NOMO-1 treated with dmso at 0.1 percent for 144 hours (cell line): Measurements from ENCODE around the gene SAP130.
"Not testable (repeated sequence)": the region's sequence is repeated elsewhere in the genome, so short reads cannot be mapped to it uniquely, and the experiment has no call there.

Experiments used
- DNase-seq: peaks from one replicate; lab custom pipeline; 2025; ENCODE audit not compliant: unreplicated experiment; lab: John Stamatoyannopoulos, UW

Gene SAP130

DNA sequence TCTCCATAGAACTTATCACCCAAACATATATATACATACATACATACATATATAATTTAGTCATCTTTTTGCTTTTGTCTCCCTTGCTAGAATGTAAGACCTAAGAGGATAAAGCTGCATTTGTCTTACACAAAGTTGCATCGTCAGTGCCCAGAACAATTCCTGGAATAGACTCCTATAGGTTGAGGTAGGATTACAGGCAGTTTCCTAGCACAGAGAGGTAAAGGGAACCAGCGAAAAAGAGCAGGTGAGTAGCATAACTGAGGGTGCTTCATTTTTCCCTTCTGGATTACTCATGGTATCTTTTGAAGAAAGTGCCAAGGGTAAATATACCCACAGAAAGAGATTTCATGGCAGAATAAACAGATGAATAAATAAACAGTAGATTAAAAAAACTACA, 74.0 kb downstream of the SAP130 start:
- no peak for DNase-seq

DNA sequence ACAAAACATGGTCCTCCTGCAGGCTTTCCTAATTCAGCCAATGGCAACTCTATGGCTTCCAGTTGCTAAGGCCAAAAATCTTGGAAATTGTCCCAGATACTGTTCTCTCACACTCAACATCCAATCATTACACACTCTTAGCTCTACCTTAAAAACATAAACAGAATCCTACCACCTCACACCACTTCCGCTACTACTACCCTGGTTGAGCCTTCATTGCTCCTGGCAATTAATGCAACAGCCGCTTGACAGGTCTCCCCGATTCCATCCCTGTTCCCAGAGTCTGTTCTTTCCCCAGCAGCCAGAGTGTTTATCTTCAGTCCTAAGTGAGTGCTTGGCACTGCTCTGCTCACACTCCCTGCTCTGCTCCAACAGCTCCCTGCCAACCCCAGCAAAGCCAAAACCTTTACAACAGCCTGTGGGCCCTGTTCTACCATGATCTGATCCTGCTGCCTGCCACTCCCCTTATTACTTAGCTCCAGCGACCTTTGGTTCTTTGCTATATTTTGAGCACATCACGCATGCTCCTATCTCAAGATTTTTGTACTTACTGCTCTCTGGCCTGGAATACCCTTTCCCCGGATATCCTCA, 74.6 kb downstream of the SAP130 start:
- DNase-seq, result no peak

DNA sequence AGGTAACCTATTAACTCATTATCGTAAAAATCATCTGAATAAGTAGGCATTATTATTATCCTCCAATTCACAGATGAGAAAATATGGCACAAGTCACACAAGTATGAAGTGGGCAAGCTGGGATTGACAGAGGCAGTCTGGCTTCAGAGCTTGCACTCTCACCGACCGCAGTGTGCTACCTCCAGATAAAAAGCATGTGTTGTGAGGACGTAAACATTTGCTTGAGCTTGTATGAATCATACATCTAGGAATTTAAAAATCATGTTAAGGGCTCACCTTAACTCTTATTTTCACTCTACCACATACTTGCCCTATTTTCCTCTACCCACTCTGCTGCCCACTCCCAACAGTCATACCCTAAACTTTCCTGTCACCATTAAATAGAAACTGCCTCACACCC, 76.8 kb downstream of the SAP130 start:
- no peak for DNase-seq

DNA sequence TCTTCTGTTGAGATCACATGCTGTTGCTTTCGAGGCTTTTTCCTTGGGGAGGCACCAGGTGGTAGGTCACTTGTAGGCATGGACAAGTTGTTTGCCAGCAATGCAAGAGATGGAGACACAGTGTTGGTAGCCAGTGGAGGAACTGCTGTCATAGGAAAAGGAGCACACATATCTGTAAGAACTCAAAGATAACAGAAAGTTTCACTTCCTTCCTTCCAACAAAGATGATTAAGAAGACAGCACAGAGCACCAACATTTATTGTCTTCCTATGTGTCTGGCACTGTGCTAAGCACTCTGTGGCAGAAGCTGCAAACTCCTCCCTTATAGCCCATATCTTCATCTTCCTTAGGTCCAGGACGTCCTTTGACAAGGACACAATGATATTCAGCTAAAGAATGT, 77.6 kb downstream of the SAP130 start:
- no peak for DNase-seq

DNA sequence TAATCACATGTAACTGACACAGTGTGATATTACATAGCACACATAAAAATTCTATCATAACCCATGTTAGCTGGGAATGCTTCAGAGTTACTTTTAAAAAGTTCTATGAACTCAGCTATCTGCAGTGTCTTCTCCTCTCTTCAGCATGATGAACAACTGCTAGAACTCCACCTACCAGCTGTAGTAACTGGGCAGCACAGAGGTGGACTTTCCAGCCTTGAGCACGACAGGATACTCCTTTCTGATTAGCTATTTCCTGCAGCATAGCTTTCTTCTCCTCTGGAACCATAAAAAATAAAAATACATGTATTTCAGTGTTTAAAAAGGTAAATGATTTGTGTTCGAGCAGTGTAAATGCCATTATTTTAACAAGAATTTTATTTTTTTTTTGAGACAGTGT, 82.6 kb downstream of the SAP130 start:
- no peak for DNase-seq

DNA sequence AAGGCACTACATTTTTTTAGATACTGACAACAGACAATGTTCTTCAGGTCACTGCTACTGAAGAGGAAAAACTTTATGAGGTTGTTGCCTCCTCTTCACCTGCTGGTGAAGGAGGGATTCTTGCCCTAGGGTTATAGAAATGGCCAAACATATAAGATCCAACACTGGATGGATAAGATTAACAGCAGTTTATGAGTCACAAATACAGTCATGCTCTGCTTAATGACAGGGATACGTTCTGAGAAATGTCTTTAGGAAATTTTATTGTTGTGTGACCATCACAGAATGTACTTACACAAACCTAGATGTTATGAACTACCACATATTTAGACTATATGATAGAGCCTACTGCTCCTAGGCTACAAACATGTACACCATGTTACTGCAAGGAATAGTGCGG, 84.7 kb downstream of the SAP130 start:
- DNase-seq, result no peak

DNA sequence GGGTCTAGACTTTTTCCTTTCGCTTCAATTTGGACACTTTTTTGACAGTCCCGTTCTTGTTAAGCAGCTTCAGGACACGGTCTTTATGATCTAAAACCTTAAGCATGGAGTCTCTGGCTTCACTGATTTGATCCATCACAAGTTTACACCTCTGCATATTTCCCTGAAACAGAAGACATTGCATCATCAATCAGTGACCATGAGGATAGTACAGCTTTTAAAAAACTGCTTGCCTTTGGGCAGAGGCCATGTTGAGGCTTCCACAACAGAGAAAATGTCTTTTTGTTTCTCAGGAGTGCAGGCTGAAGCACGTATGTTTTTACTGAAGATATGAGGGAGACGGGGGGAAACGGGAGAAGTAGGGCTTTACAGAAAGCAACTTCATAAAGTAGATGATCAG, 85.9 kb downstream of the SAP130 start:
- DNase-seq, result no peak

DNA sequence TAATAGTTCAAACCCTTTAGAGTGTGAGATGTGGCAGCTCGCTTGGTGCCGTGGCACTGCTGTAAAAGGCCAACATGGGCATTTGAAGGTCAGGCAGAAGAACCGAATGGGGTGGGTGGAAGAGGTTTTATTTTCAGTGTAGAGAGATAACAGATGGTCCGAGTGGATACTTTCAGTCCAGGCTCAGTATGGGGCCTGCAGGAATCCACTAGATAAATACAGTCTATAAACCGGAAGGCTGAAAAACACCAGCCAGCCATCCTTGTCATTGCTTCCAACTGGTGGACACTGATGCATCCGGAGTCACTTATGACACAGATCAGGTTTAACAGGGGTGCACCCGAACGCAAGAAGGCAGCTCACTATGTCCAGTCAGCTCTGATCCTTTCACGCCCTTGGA, 86.4 kb downstream of the SAP130 start:
- no peak for DNase-seq

DNA sequence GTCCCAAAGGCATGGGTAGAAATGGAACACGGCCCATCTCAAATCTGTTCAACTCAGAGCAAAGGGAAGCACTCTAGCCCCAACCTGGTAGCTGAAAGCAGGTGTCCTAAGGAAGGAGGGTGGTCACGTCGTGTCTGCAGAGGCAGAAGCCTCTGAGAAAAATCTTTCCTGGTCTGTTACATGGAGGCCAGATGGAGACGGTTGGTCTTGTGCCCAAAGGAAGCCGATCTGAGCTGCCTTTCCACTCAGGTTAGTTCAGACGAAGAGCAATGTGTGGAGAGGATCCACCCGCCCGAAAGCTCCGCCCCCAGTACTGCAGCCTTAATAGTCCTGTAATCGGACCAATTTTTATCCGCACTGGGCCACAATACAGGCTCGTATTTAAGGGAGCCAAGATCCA, 87.2 kb downstream of the SAP130 start:
- no peak for DNase-seq

DNA sequence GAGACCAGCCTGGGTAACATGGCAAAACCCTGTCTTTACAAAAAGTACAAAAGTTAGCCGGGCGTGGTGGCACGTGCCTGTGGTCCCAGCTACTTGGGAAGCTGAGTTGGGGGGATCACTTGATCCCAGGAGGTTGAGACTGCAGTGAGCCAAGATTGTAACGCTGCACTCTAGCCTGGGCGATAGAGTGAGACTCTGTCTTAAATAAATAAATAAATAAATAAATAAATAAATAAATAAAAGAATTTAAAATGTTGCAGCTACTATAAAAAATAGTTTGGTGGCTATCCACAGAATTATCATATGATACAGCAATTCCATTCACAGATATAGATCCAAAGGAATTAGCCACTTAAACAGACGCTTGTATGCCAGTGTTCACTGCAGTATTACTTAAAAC, 92.5 kb downstream of the SAP130 start:
- DNase-seq, result no peak

DNA sequence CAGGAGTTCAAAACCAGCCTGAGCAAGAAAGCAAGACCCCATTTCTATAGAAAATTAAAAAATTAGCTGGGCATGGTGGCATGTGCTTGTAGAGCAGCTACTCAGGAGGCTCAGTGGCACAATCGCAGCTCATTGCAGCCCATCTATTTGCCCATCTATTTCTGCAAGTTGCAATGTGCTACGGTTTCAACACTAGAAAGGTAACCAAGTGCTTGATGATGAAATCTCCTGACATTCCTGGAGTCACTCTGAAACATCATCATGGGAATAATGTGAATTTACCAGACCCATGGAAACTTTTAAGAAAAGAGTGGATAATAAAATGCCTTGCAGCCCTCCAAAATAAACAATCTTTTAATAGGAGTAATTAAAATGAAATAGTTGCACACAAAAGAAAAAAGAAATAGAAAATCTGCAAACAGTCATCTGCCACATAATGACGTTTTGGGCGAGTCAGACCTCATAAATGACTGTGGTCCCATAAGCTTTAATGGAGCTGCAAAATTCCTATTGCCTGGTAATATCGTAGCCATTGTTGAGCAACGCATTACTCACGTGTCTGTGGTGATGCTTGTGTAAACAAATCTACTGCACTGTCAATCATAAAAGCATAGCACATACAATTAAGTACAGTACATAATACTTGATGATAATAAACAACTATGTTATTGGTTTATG, 95.5 kb downstream of the SAP130 start:
- no peak for DNase-seq

DNA sequence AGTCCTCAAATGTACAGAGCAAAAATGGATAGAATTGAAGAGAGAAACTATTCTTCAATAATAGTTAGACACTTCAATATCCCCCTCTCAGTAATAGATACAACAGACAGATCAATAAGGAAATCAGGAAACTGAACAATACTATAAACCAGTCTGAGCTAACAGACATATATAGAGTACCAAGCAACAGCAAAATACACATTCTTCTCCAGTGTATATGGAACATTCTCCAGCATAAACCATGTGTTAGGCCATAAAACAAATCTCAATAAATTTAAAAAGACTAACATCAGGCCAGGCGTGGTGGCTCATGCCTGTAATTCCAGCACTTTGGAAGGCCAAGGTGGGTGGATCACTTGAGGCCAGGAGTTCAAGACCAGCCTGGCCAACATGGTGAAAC, 98.4 kb downstream of the SAP130 start:
- no peak for DNase-seq

DNA sequence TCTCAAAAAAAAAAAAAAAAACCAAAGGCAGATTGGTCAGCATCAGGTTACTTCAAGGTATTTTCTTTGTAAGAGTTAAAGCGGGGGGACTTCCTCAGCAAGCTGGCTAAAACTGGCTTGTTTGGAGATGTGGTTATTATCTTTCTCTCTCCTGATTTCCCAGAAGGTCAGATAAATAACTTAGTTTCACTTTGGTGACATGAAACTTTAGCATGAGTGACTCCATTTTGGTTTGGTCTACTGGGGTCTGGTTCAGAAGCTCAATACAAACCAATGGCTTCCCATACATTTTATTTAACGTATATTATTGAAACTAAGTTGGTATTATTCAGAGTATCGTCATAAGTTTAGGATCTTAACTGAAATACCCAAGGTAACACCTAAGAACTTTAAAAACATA, 100.5 kb downstream of the SAP130 start:
- no peak for DNase-seq

DNA sequence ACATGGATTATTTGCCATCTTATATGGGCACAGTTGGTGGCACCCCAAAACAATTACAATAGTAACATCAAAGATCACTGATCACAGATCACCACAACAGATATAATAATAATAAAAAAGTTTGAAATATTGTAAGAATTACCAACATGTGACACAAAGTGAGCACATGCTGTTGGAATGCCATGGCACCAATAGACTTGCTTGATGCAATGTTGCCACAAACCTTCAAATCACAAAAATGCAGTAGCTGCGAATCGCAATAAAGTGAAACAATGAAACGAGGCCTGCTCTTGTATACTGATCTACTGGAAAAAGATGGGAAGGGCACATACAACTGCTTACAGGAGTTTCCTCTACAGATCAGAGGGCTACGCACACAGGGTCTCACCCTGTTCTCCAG, 109.9 kb downstream of the SAP130 start:
- no peak for DNase-seq

DNA sequence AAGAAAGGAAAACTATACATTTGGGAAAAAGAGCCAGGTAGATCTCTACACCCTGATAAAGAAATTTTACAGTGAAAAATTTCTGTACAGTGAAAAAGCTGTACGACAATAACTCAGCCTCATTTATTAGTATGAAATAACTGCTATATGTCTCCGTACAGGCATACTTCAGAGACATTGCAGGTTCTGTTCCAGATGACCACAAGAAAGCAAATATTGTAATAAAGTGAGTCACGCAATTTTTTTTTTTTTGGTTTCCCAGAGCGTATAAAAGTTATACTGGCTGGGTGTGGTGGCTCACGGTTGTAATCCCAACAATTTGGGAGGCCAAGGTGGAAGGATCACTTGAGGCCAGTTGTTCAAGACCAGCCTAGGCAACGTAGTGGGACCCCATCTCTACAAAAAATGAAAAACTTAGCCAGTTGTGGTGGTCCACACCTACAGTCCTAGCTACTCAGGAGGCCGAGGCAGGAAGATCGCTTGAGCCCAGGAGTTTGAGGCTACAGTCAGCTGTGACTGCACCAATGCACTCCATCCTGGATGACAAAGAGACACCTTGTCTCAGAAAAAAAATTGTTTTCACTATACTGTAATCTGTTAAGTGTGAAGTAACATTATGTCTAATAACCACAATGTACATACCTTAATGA, 113.9 kb downstream of the SAP130 start:
- DNase-seq, result no peak

DNA sequence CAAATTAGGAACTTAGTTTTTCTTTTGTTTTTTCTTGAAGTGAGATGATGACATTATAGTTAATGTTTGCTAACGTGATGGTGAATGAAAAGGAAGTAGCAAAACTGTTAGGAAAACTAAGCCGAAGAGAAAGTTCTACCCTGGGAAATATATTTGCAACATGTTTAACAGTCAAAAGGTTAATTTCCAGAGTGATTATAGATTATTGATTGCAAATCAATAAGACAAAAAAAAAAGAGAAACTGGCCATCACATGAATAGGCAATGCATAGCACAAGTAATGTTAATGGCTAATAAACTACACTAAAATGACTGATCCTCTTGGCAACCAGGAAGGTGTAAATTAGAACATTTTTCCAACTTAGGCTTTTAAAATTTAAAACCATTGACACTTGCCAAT, 116.1 kb downstream of the SAP130 start:
- no peak for DNase-seq

DNA sequence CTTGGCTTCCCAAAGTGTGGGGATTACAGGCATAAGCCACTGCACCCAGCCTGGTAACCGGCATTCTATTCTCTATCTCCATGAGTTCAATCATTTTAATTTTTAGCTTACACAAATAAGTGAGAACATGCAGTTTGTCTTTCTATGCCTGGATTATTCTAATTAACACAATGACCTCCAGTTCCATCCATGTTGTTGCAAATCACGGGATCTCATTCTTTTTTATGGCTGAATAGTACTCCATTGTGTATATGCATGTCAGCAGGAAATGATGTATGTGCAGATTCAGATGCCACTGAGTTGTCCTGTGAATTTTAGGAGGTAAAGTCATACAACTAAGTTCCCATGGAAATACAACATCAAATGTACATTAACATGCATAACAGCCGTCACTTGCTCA, 117.4 kb downstream of the SAP130 start:
- no peak for DNase-seq

DNA sequence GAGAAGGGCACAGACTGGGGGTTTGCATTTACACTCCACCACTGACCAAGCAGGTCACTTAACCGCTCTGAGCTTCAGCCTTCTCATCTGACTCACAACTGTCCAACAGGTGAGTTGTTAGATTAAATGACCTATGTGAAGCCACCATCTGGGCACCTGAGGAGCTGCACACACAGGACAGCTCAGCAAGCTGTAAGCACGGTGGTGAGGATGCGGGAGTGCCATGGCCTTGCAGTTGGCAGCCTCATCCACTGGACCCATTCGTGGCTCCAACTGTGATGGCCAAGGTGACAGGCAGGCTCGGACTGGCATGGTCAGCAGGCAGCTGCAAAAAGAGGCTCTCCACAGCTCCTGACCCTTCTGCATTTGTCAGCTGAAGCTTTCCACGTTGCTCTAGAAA, 118.8 kb downstream of the SAP130 start:
- no peak for DNase-seq

DNA sequence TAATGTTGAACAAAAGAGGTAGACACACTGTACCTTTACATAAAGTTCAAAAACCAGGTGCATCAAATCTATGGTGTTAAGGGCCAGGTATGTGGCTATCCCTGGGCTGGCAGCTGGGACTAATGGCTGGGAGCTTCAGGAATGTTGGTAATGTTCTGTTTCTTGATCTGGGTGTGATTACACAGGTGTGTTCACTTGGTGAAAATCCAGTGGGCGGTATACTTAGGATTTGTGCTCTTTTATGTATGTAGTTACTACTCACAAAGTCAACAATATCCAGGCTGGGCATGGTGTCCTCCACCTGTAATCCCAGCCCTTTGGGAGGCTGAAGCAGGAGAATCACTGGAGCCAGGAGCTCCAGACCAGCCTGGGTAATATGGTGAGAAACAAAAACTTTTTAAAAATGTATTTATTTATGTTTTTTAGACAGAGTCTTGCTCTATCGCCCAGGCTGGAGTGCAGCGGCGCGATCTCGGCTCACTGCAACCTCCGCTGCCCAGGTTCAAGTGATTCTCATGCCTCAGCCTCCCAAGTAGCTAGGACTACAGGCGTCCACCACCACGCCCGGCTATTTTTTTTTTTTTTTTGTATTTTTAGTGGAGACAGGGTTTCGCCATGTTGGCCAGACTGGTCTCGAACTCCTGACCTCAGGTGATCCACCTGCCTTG, 120.0 kb downstream of the SAP130 start:
- DNase-seq, result not testable (repeated sequence)

DNA sequence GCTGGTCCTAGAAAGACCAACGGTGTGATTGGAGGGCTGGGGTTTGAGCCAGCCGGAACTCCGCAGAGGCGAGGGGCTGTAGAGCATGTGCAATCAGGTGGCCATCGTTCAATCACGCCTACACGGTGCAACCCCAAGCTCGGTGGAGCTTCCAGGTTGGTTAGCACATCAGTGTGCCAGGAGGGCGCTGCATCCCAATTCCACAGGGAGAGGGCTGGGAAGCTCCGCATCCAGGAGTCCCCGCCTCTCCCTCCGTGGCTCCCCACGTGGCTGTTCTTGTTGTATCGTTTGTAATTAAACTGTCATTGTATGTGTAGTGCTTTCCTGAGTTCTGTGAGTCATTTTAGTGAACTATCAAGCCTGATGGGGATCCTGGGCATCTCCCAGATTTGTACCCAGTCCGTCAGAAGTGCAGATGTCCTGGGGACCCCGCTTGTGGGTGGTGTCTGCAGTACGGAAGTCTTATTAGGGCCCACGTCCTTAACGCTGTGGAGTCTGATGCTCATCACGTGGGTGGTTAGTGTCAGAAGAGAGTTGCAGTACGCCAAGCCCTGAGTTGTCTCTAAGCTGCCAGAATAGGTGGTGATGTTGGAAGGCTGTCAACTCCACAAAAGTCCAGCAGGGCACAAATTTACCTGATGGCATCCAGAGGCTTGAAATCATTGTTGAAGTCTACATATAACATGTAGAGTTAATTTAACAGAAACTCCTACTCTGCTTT, 121.5 kb downstream of the SAP130 start:
- DNase-seq, result no peak

DNA sequence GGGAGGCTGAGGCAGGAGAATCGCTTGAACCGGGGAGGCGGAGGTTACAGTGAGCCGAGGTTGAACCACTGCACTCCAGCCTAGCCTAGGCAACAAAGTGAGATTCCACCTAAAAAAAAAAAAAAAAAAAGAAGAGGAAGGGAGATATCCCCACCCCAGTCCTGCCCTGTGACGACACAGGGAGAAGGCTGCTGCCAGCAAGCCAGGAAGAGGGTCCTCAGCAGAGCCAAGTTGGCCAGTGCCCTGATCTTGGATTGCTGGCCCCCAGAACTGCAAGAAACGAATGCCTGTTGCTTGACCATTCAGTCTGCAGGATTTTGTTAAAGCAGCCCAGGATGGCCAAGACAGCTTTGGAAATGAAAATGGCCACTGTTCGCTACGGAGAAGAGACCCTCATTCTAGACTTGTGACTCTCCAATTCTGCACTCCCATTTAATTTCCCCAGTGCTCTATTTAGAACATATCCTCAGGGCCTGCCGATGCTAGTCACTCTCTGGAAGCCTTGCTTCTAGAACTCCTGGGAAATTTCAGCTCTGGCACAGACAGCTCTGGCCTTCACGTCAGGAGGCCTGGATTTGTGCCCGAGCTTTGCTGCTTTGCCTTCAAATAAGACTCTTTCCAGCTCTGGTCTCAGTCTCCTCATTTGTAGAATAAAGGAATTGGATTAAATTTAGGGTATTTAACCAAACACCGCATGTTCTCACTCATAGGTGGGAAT, 126.4 kb downstream of the SAP130 start:
- DNase-seq, result no peak
